Right lobe of liver (tissue), 4 donors: ENCODE results near the gene MEIS2.

Experiments used
- CTCF ChIP-seq, 4 donors: fragments of 200-600 bp in 3 of 4; fragments of 450-650 bp in 1 of 4; IDR thresholded peaks; one replicate each; pipeline versions ENCODE4 v1.5.1 to v1.8.0; 2016 to 2022; ENCODE audit warnings: antibody characterized with exemption in 4 of 4, mild to moderate bottlenecking in 2 of 4
- POLR2A ChIP-seq: fragments of 450-650 bp; IDR thresholded peaks from one replicate; pipeline ENCODE4 v1.6.1; 2017; ENCODE audit warnings: antibody characterized with exemption, mild to moderate bottlenecking
- donor health status: DM: no; HTN: no; CAD: no.
- donor health status: DM: no; HTN: no; CAD: no.
- donor health status: DM: no; HTN: yes; CAD: no.

GRCh38 chr15:36898536-36899126 is 201.7 kb downstream of the MEIS2 start:
- TF ChIP-seq CTCF (IDR thresholded peaks at IDR 0.05) (no peak), POLR2A (no peak)
